Temporal lobe (tissue), 2 donors: ENCODE results near the gene GCC2. TPM values are rescaled to one million over a fixed set of nuclear protein-coding genes. Genes with fewer than 3 reads are reported as not detected.

Experiments used
- small RNA-seq: library from RNA; depleted of rRNA; stranded (forward); fragments of <200 nt; gene quantifications from one replicate; pipeline ENCODE3, GENCODE V24; 2014; ENCODE audit warnings: low replicate concordance
- total RNA-seq: library from RNA; depleted of rRNA; stranded (reverse); fragments of >200 nt; gene quantifications from one replicate; pipeline ENCODE4 v1.2.3, GENCODE V29; 2014

Gene GCC2
- total RNA-seq, 1 donor from 2014 or later: 25.8 TPM

Small RNA genes within 50 kb of the gene (small RNA-seq; reads per million reads assigned to genes)
- gene SMIM12P1: not detected

Other genes starting within 250 kb of the GCC2 start
- gene SULT1C3, start 209.2 kb upstream of the GCC2 start, total RNA-seq: not detected
- gene SULT1C2, start 160.3 kb upstream of the GCC2 start, total RNA-seq: 0.98 TPM
- 16.7 TPM for gene SULT1C4, start 71.3 kb upstream of the GCC2 start, total RNA-seq
- 9.1 TPM for gene LIMS1, start 85.3 kb downstream of the GCC2 start, total RNA-seq